ENCODE results near the gene DOCK8. TPM values are rescaled to one million over a fixed set of nuclear protein-coding genes. Genes with fewer than 3 reads are reported as not detected.
"Not testable (repeated sequence)": the region's sequence is repeated elsewhere in the genome, so short reads cannot be mapped to it uniquely, and the experiment has no call there.

DOCK8 gene
- total RNA-seq, 2 experiments from 2014 or later = 100 to 125 TPM

DNA sequence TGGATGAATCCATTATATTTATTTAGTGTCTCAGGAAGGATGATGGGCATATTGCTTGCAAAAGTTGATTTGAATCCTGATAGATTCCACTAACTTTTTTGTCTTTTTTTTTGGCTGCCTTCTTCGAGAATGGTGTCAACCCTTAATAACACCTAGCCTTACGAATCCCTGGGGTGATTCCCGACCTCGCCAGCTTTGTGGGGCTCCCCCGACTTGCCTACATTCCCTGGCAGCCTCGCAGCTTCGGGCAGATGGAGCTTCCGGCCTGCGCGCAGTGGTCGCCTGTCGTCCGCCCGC lies 366 bp upstream of the DOCK8 start:
- Mint-ChIP-seq H3K36me3 (ENCODE audit: low read depth) (no peaks in the 10 kb centered on the region), H3K4me1 (peaks cover 4% of the 10 kb centered on the region), H3K9me3 (ENCODE audit: low read depth) (no peaks in the 10 kb centered on the region), H3K4me3 (peak overlapping the region; percentile 72), H3K27me3 (peaks cover 13% of the 10 kb centered on the region), H3K27ac (peak overlapping the region; percentile 21)
- DNase-seq (no peak), ATAC-seq (no peak)
- POLR2A ChIA-PET = interaction anchor here (1.0 kb wide), 1 partner anchor 68 kb away, joined by 3 read pairs; no protein-coding TSS in a partner anchor
- CTCF ChIA-PET = interaction anchor here (0.8 to 2.2 kb wide), 9 partner anchors 9 to 104 kb away, joined by 3 to 14 read pairs (median 4); no protein-coding TSS in a partner anchor
- intact Hi-C loops (cut with DNase I, micrococcal nuclease) = loop anchor here in 1 of 2 experiments (2.0 kb wide), 1 partner anchor 93 kb away; no protein-coding TSS in a partner anchor

DNA sequence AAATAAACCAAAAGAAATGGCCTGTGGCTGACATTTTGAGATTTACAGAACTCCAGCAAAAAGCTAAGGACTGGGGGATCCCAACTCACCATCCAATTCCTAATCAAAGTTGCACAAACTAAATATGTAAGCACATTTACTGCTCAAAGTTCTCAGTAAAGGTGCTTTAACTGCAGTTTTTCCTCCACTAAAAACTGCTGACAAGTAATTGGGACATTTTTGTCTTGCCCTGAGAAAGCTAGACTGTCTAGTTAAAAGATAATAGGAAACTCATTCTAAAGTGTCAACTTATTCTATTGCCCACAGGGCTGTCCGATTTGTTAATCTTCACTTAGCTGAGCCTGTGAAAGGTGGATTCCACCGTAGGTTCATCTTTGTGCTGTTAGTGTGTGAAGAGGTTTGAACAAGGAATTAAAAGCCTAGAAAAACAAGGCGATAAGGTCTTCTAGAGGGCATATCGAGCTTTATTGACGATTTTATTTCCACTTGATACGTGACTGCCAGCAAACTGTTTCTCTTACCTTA lies 1.0 kb downstream of the DOCK8 start:
- peaks cover 13% of the 10 kb centered on the region for H3K27me3 Mint-ChIP-seq
- H3K4me1 Mint-ChIP-seq = peaks cover 4% of the 10 kb centered on the region
- peak overlapping the region; percentile 72 for H3K4me3 Mint-ChIP-seq
- H3K36me3 Mint-ChIP-seq (ENCODE audit: low read depth) = no peaks in the 10 kb centered on the region
- no peak overlapping the region for H3K27ac Mint-ChIP-seq
- no peak for DNase-seq
- CTCF ChIA-PET = interaction anchor here (0.7 to 2.2 kb wide), 11 partner anchors 12 to 163 kb away, joined by 3 to 14 read pairs (median 5); no protein-coding TSS in a partner anchor
- POLR2A ChIA-PET = no interaction called here
- ATAC-seq = no peak
- intact Hi-C loops (cut with DNase I, micrococcal nuclease) = loop anchor here (1.0 to 5.0 kb wide), 4 partner anchors 57 to 91 kb away; no protein-coding TSS in a partner anchor
- no peaks in the 10 kb centered on the region for H3K9me3 Mint-ChIP-seq (ENCODE audit: low read depth)

DNA sequence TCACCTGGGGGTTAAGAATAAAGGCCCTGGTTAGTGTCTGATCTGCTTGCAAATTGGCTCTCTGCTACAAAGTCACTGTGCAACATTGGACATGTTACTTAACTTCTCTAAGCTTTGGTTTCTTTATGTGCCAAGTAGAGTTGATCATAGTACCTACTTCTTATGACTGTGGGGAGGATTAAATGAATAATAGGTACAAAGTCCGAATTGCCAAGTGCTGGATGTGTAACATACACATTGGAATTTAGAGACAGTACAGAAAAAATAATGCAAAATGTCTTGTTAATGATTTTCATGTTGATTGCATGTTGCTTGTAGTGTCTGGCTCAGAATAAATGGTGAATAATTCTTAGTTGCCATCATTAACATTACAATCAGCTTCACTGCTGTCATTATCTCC lies 2.2 kb downstream of the DOCK8 start:
- DNase-seq = no peak
- Mint-ChIP-seq H3K4me3 (no peak overlapping the region), H3K4me1 (peaks cover 4% of the 10 kb centered on the region), H3K27ac (no peak overlapping the region), H3K27me3 (peaks cover 13% of the 10 kb centered on the region), H3K9me3 (ENCODE audit: low read depth) (no peaks in the 10 kb centered on the region), H3K36me3 (ENCODE audit: low read depth) (no peaks in the 10 kb centered on the region)
- intact Hi-C loops (cut with DNase I, micrococcal nuclease) = loop anchor here in 1 of 2 experiments (5.0 kb wide), 2 partner anchors 55 to 80 kb away; no protein-coding TSS in a partner anchor
- POLR2A ChIA-PET = interaction anchor here (0.6 kb wide), 1 partner anchor 389 kb away, joined by 6 read pairs; no protein-coding TSS in a partner anchor
- no peak for ATAC-seq
- CTCF ChIA-PET = interaction anchor here (0.6 to 1.7 kb wide), 3 partner anchors 42 to 175 kb away, joined by 3 to 5 read pairs (median 5); no protein-coding TSS in a partner anchor

DNA sequence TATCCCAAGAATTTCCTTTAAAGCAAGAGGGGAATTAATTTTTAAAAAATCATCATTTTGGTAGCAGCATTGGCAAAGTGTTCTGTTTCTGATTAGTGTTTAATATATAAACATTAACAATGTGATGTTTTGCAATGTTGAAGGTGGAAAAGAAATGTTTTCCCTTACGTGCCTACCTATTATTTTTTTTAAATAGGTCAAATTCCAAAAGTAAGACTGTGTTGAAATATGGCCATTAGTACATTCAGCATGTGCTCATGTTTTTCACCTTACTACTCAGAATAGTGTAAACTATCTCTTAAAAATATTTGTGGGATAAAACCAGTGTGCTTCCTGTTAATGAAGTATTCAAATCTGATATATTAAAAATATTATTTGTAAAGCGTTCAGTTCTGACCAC lies 3.3 kb downstream of the DOCK8 start:
- ATAC-seq (no peak), DNase-seq (no peak)
- ChIA-PET POLR2A (no interaction called here), CTCF (no interaction called here)
- Mint-ChIP-seq H3K27me3 (peaks cover 13% of the 10 kb centered on the region), H3K36me3 (ENCODE audit: low read depth) (no peaks in the 10 kb centered on the region), H3K4me3 (no peak overlapping the region), H3K4me1 (peaks cover 14% of the 10 kb centered on the region), H3K27ac (no peak overlapping the region), H3K9me3 (ENCODE audit: low read depth) (no peaks in the 10 kb centered on the region)
- intact Hi-C loops (cut with DNase I, micrococcal nuclease) = loop anchor here in 1 of 2 experiments (5.0 kb wide), 2 partner anchors 54 to 79 kb away; no protein-coding TSS in a partner anchor

DNA sequence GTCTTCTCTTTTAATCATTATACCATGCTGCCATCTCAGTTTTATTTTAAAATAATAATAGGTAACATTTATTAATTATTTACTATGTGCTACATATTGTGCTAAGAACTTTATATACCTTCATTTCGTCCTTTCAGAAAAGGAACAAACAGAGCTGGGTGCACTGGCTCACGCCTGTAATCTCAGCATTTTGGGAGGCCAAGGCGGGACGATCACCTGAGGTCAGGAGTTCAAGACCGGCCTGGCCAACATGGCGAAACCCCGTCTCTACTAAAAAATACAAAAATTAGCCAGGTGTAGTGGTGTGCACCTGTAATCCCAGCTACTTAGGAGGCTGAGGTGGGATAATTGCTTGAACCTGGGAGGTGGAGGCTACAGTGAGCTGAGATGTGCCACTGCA lies 4.4 kb downstream of the DOCK8 start:
- POLR2A ChIA-PET; H3K36me3 Mint-ChIP-seq (ENCODE audit: low read depth): not testable (repeated sequence)

DNA sequence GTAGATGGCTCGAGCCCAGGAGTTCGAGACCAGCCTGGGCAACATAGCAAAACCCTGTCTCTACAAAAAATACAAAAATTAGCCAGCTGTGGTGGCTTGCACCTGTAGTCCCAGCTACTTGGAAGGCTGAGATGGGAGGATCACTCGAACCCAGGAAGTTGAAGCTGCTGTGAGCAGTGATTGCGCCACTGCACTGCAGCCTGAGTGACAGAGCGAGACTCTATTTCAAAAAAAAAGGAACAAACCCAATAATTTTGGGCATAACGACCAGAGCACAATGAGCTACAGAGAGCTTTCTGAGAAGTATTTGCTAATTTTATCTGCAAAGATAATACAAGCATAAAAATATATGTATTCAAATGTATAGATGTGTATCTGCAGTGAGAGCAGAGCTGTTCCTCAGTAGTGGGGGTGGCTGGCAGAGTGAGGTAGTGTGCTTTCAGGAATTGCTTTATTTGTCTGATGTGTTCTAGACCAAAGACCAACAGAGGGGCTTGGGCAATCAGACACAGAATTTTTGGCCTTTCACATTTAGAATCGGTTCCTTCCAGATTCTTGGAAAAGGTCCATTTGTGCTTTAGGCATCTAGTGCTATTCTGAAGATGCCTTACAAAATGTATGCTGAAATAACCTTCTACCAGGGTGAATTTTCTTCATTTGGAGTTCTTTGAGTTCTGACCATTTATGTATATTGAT lies 5.2 kb downstream of the DOCK8 start:
- ChIA-PET POLR2A (no interaction called here), CTCF (interaction anchor here (1.1 kb wide), 1 partner anchor 18 kb away, joined by 3 read pairs; no protein-coding TSS in a partner anchor)
- DNase-seq (no peak), ATAC-seq (no peak)
- H3K36me3 Mint-ChIP-seq (ENCODE audit: low read depth) = no peaks in the 10 kb centered on the region
- no peak overlapping the region for H3K27ac Mint-ChIP-seq
- H3K4me1 Mint-ChIP-seq = peaks cover 14% of the 10 kb centered on the region
- H3K27me3 Mint-ChIP-seq = peaks cover 13% of the 10 kb centered on the region
- no peak overlapping the region for H3K4me3 Mint-ChIP-seq
- intact Hi-C loops (cut with DNase I, micrococcal nuclease) = loop anchor here in 1 of 2 experiments (5.0 kb wide), 2 partner anchors 52 to 77 kb away; no protein-coding TSS in a partner anchor
- no peaks in the 10 kb centered on the region for H3K9me3 Mint-ChIP-seq (ENCODE audit: low read depth)

More for the DNA sequence above, 4.4 kb downstream of the DOCK8 start:
- CTCF ChIA-PET = interaction anchor here (1.1 kb wide), 1 partner anchor 19 kb away, joined by 3 read pairs; no protein-coding TSS in a partner anchor
- not testable (repeated sequence) for H3K9me3 Mint-ChIP-seq (ENCODE audit: low read depth); DNase-seq; ATAC-seq; H3K4me3 Mint-ChIP-seq; H3K27ac Mint-ChIP-seq
- intact Hi-C loops (cut with DNase I, micrococcal nuclease) = loop anchor here in 1 of 2 experiments (5.0 kb wide), 2 partner anchors 53 to 78 kb away; no protein-coding TSS in a partner anchor
- Mint-ChIP-seq H3K27me3 (peaks cover 13% of the 10 kb centered on the region), H3K4me1 (peaks cover 14% of the 10 kb centered on the region)

DNA sequence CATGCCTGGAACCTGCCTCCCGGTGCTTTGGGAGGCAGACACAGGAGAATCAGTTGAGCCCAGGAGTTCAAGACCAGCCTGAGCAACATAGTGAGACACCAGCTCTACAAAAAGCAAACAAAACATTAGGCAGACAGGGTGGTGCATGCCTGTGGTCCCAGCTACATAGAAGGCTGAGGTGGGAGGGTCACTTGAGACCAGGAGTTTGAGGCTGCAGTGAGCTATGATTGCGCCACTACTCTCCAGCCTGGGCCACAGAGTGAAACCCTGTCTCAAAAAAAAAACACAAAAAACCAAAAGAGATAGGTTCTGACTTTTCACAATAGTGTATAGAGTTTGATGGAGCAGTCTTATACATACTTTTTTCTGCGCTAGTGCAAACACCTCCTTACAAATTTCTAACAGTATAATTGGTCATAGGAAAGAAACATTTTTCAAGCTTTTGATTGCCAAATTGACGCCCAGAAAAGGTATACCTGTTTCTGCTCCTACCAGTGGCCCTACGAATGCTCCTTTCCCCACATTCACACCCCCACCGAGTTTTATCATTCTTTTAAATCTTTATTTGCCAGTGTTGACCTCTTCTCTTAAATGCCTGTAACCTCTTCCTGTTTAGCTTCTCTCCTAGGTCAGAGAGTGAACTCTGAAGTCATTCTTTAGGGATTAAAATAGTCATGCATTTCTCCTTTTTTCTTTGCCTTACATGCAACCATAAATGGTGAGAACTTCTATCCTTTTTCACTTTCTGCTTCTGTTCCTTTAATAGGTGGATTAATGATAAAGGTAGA lies 7.5 kb downstream of the DOCK8 start:
- intact Hi-C loops (cut with DNase I, micrococcal nuclease) = no loop called here
- Mint-ChIP-seq H3K9me3 (ENCODE audit: low read depth) (no peaks in the 10 kb centered on the region), H3K36me3 (ENCODE audit: low read depth) (no peaks in the 10 kb centered on the region), H3K4me1 (peaks cover 9% of the 10 kb centered on the region), H3K27ac (no peak overlapping the region), H3K27me3 (no peaks in the 10 kb centered on the region), H3K4me3 (no peak overlapping the region)
- ChIA-PET CTCF (interaction anchor here (0.5 to 0.6 kb wide), 5 partner anchors 11 to 865 kb away, joined by 3 to 4 read pairs (median 3); no protein-coding TSS in a partner anchor), POLR2A (no interaction called here)
- no peak for DNase-seq
- ATAC-seq = no peak

DNA sequence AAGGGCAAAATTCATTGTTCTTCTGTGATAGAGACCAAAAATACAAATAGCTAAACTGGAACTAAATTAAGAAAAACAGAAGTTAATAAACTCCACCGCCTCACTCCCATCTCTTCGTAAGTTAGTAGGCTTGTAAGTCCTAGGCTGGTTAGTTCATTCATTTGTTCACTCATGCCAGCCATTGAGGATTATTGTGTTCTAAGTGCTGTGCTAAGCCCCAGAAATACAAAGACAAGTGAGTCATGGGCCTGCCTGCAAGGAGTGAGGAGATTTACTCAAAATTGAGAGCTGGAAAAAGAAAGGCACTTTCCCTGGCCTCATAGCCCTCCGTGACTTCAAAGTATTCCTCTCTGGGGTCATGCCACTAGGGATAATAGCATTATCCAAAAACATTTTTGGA lies 8.5 kb downstream of the DOCK8 start:
- Mint-ChIP-seq H3K4me3 (no peak overlapping the region), H3K9me3 (ENCODE audit: low read depth) (no peaks in the 10 kb centered on the region), H3K27ac (no peak overlapping the region), H3K4me1 (peaks cover 9% of the 10 kb centered on the region), H3K27me3 (no peaks in the 10 kb centered on the region), H3K36me3 (ENCODE audit: low read depth) (no peaks in the 10 kb centered on the region)
- ATAC-seq (no peak), DNase-seq (no peak)
- ChIA-PET POLR2A (no interaction called here), CTCF (interaction anchor here (0.6 to 1.0 kb wide), 2 partner anchors 9 to 12 kb away, joined by 4 read pairs; partner anchors contain the start of gene DOCK8)
- intact Hi-C loops (cut with DNase I, micrococcal nuclease) = no loop called here

DNA sequence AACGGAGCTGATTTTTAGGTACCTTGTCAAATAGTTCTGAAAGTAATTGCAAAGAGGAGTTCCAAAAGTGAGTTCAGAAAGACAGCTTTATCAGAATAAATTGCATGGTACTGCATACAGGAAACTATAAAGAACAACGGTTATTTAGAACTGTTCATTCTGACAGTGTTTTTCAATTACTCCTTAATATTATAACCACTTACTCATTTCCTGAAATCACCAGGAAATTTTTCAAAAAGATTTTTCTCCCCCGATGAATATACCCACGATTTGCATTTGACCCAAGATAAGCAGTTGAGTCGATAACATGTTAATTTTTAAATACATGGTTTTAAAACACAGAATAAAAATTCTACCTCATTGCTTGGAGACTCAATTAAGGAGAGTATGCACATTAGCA lies 9.4 kb downstream of the DOCK8 start:
- intact Hi-C loops (cut with DNase I, micrococcal nuclease) = no loop called here
- POLR2A ChIA-PET = no interaction called here
- Mint-ChIP-seq H3K27me3 (no peaks in the 10 kb centered on the region), H3K36me3 (ENCODE audit: low read depth) (no peaks in the 10 kb centered on the region), H3K27ac (no peak overlapping the region), H3K9me3 (ENCODE audit: low read depth) (no peaks in the 10 kb centered on the region), H3K4me1 (peaks cover 10% of the 10 kb centered on the region), H3K4me3 (no peak overlapping the region)
- DNase-seq (no peak), ATAC-seq (no peak)
- CTCF ChIA-PET = interaction anchor here (1.0 kb wide), 1 partner anchor 10 kb away, joined by 4 read pairs; the partner anchor contains the start of gene DOCK8

DNA sequence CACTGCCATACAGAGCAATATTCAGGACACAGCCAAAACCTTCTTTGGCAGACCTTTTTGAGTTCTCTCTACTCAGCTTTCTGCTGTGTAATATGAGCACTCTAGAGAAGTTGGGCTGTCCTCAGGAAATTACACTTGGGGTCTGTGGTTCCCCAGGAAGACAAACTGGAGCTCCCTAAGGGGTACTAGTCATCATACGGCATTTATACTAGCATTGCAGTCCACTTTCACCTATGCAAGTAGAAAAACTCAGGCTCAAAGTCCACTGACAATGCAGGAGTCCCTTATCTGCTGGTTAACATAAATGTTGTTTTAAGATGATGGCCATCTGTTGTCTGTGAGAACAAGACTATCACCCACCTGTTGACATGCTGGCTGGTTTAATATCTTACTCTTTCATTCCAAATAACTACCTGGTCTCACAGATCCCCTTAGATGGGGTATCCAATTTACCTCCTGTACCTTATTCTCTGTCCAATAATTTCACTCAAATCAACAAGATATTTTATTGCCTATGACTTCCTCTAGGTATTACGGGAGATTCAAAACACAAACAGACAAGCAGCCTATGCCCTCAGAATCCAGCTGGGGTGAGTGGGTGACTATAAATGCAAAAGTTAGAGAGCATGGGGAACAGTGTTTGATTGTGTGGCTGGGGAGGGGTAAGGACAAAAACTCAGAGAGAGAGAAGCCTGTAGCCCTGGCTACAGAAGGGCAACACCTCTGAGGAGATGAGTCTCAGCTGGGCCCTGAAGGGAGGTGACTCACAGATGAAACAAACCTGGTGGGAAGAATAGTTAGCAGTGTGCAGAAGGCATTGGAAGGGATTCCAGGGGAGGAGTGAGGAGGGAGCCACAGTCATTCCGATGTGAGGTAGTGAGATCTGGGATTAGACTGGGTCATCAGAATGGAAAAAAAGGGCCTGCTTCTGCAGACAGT lies 10.2 kb downstream of the DOCK8 start:
- Mint-ChIP-seq H3K4me3 (no peak overlapping the region), H3K27me3 (no peaks in the 10 kb centered on the region), H3K27ac (no peak overlapping the region), H3K4me1 (peaks cover 11% of the 10 kb centered on the region), H3K36me3 (ENCODE audit: low read depth) (no peaks in the 10 kb centered on the region), H3K9me3 (ENCODE audit: low read depth) (no peaks in the 10 kb centered on the region)
- ChIA-PET CTCF (no interaction called here), POLR2A (no interaction called here)
- intact Hi-C loops (cut with DNase I, micrococcal nuclease) = no loop called here
- ATAC-seq (peak; percentile 74), DNase-seq (no peak)

Data from activated CD4-positive, alpha-beta T cell treated with anti-CD3 and anti-CD28 coated beads for 36 hours (primary cell).